H1 (cell line): ENCODE results near the gene PRKCH. TPM values are rescaled to one million over a fixed set of nuclear protein-coding genes. Genes with fewer than 3 reads are reported as not detected.

Experiments
- CTCF ChIA-PET: fragments of 300-600 bp; sonication (Branson Sonifier 250); formaldehyde crosslinking; loops from one replicate; lab custom pipeline; 2021; ENCODE audit not compliant: partially characterized antibody; lab: Charles Lee
- POLR2A ChIA-PET: fragments of 300-600 bp; sonication (Branson Sonifier 250); formaldehyde crosslinking; loops from one replicate; lab custom pipeline; 2021; ENCODE audit warnings: inconsistent platforms; ENCODE audit not compliant: partially characterized antibody; lab: Charles Lee
- DNase-seq, 2 experiments: peaks; one replicate each; pipeline versions ENCODE4 v3.0.0 to v3.0.0-alpha.2; 2010 to 2022; ENCODE audit warnings: low spot score in 2 of 2, low read depth in 1 of 2, mixed read lengths in 1 of 2
- FAIRE-seq: peaks from 2 replicates; lab custom pipeline; 2011; peaks lifted over from hg19 to GRCh38; lab: Jason Lieb, UNC
- H2AFZ ChIP-seq: 2 replicates; pipeline ENCODE4 v1.8.1; 2012; ENCODE audit warnings: low read length, inconsistent platforms
- H2AK5ac ChIP-seq: 2 replicates; pipeline ENCODE4 v1.6.1; 2013; ENCODE audit warnings: low read depth, low read length
- H2BK120ac ChIP-seq: replicated peaks from 2 replicates; pipeline ENCODE3; 2013; ENCODE audit warnings: low read depth, low read length, inconsistent platforms
- H2BK12ac ChIP-seq: 2 replicates; pipeline ENCODE4 v1.6.1; 2013; ENCODE audit warnings: low read depth, low read length
- H2BK15ac ChIP-seq: 2 replicates; pipeline ENCODE4 v1.6.1; 2013; ENCODE audit warnings: low read length
- H2BK20ac ChIP-seq: 2 replicates; pipeline ENCODE4 v1.6.1; 2013; ENCODE audit warnings: low read length
- H2BK5ac ChIP-seq: 2 replicates; pipeline ENCODE4 v1.6.1; 2013; ENCODE audit warnings: low read depth, low read length
- H3K14ac ChIP-seq: 2 replicates; pipeline ENCODE4 v1.6.1; 2013; ENCODE audit warnings: inconsistent platforms; ENCODE audit not compliant: insufficient read length
- H3K18ac ChIP-seq: 2 replicates; pipeline ENCODE4 v1.6.1; 2013; ENCODE audit warnings: low read length; ENCODE audit errors: extremely low read depth
- H3K23ac ChIP-seq: 2 replicates; pipeline ENCODE4 v1.6.1; 2013; ENCODE audit warnings: inconsistent platforms; ENCODE audit not compliant: insufficient read length
- H3K23me2 ChIP-seq: 2 replicates; pipeline ENCODE4 v1.6.1; 2013; ENCODE audit warnings: low read depth, low read length
- H3K27ac ChIP-seq: 2 replicates; pipeline ENCODE4 v1.6.1; 2011; ENCODE audit warnings: low read depth, low read length, inconsistent platforms
- H3K27me3 ChIP-seq, 4 experiments: replicated peaks in 1 of 4; 1 replicate in 1 of 4; 2 replicates in 3 of 4; pipeline versions ENCODE4 v1.6.1 to v1.8.1; 2011 to 2013; ENCODE audit warnings: low read length in 3 of 4, mild to moderate bottlenecking in 3 of 4, inconsistent platforms in 2 of 4, mixed read lengths in 2 of 4, moderate library complexity in 1 of 4; ENCODE audit not compliant: control insufficient read depth in 3 of 4, insufficient read depth in 3 of 4; ENCODE audit errors: extremely low read depth in 1 of 4
- H3K36me3 ChIP-seq, 4 experiments: 2 replicates each; pipeline versions ENCODE4 v1.6.1 to v1.8.1; 2011 to 2013; ENCODE audit warnings: mild to moderate bottlenecking in 4 of 4, low read length in 3 of 4, moderate library complexity in 2 of 4, control low read depth in 1 of 4, inconsistent platforms in 1 of 4; ENCODE audit not compliant: insufficient read depth in 4 of 4, control insufficient read depth in 2 of 4
- H3K4ac ChIP-seq: replicated peaks from 2 replicates; pipeline ENCODE3; 2013; ENCODE audit warnings: low read length, low read depth, mixed read lengths, inconsistent platforms; ENCODE audit not compliant: insufficient read length
- H3K4me1 ChIP-seq, 4 experiments: replicated peaks in 1 of 4; 1 replicate in 1 of 4; 2 replicates in 3 of 4; pipeline versions ENCODE4 v1.6.1 to v1.8.1; 2011 to 2013; ENCODE audit warnings: low read length in 3 of 4, inconsistent platforms in 2 of 4, mixed read lengths in 1 of 4; ENCODE audit not compliant: insufficient read depth in 4 of 4, control insufficient read depth in 3 of 4
- H3K4me2 ChIP-seq, 2 experiments: 2 replicates each; pipeline versions ENCODE4 v1.6.1 to v1.8.1; 2011 to 2013; ENCODE audit warnings: low read depth in 2 of 2, low read length in 2 of 2, control low read depth in 1 of 2, inconsistent platforms in 1 of 2, mild to moderate bottlenecking in 1 of 2; ENCODE audit not compliant: insufficient read depth in 1 of 2
- H3K4me3 ChIP-seq, 4 experiments: fragments of 200-600, 300-600 bp in 1 of 4; sonication (generic), shearing (Covaris generic), sonication (Bioruptor Twin) in 1 of 4; 2 replicates each; pipeline versions ENCODE4 v1.5.1 to v1.8.1; 2011 to 2016; ENCODE audit warnings: low read length in 4 of 4, low read depth in 3 of 4, control low read depth in 2 of 4, inconsistent platforms in 2 of 4, mild to moderate bottlenecking in 2 of 4, mixed read lengths in 1 of 4, moderate library complexity in 1 of 4; ENCODE audit not compliant: insufficient read depth in 2 of 4; ENCODE audit errors: extremely low read depth in 1 of 4
- H3K56ac ChIP-seq: replicated peaks from 2 replicates; pipeline ENCODE3; 2013; ENCODE audit warnings: low read depth, mild to moderate bottlenecking, mixed read lengths, low read length, inconsistent platforms; ENCODE audit not compliant: insufficient read length
- H3K79me1 ChIP-seq: 2 replicates; pipeline ENCODE4 v1.6.1; 2013; ENCODE audit warnings: low read depth, low read length, control low read depth
- H3K79me2 ChIP-seq, 2 experiments: 2 replicates each; pipeline versions ENCODE4 v1.6.1 to v1.8.1; 2012 to 2013; ENCODE audit warnings: low read length in 2 of 2, mild to moderate bottlenecking in 2 of 2, inconsistent platforms in 1 of 2; ENCODE audit not compliant: insufficient read depth in 2 of 2, control insufficient read depth in 1 of 2
- H3K9ac ChIP-seq, 4 experiments: replicated peaks in 1 of 4; 1 replicate in 1 of 4; 2 replicates in 3 of 4; pipeline versions ENCODE4 v1.6.1 to v1.8.1; 2011 to 2013; ENCODE audit warnings: low read depth in 3 of 4, low read length in 3 of 4, control low read depth in 2 of 4, mild to moderate bottlenecking in 2 of 4, moderate library complexity in 2 of 4, inconsistent platforms in 1 of 4; ENCODE audit errors: extremely low read depth in 1 of 4
- H3K9me3 ChIP-seq, 2 experiments: 2 replicates each; pipeline versions ENCODE4 v1.6.1 to v1.8.1; 2012 to 2013; ENCODE audit warnings: mild to moderate bottlenecking in 2 of 2, moderate library complexity in 2 of 2, control low read depth in 1 of 2, inconsistent platforms in 1 of 2, low read depth in 1 of 2, low read length in 1 of 2, mixed read lengths in 1 of 2; ENCODE audit not compliant: insufficient read depth in 2 of 2
- H4K20me1 ChIP-seq, 2 experiments: replicated peaks in 1 of 2; 2 replicates each; pipeline versions ENCODE3 to v1.8.1; 2011 to 2013; ENCODE audit warnings: inconsistent platforms in 2 of 2, low read length in 2 of 2, mild to moderate bottlenecking in 1 of 2; ENCODE audit not compliant: insufficient read depth in 2 of 2, control insufficient read depth in 1 of 2
- H4K5ac ChIP-seq: 2 replicates; pipeline ENCODE4 v1.6.1; 2013; ENCODE audit warnings: low read length, low read depth, mixed read lengths, inconsistent platforms; ENCODE audit not compliant: insufficient read length
- H4K8ac ChIP-seq: 2 replicates; pipeline ENCODE4 v1.8.0; 2013; ENCODE audit warnings: mild to moderate bottlenecking, moderate library complexity, low read length, inconsistent platforms; ENCODE audit not compliant: insufficient read depth; ENCODE audit errors: extremely low read depth
- H4K91ac ChIP-seq: replicated peaks from 2 replicates; pipeline ENCODE3; 2013; ENCODE audit warnings: low read length, mixed read lengths, inconsistent platforms; ENCODE audit not compliant: insufficient read length
- BCL11A ChIP-seq, 2 experiments: IDR thresholded peaks; one replicate each; pipeline ENCODE4 v1.6.1; 2011; ENCODE audit warnings: low read depth in 2 of 2, low read length in 2 of 2, mild to moderate bottlenecking in 2 of 2
- SP1 ChIP-seq: IDR thresholded peaks from 2 replicates; pipeline ENCODE4 v1.6.1; 2011; ENCODE audit warnings: low read depth, low read length
- YY1 ChIP-seq: IDR thresholded peaks from 2 replicates; pipeline ENCODE4 v1.6.1; 2011; ENCODE audit warnings: low read depth, mild to moderate bottlenecking, low read length
- WGBS, 2 experiments: shearing (Covaris generic) in 1 of 2; methylation state at CpG; one replicate each; pipeline versions ENCODE4 v1.1.6 to v1.1.7; 2013 to 2015; ENCODE audit warnings: low lambda C conversion rate in 2 of 2, mixed read lengths in 2 of 2, inconsistent platforms in 1 of 2, low coverage in 1 of 2, missing lambda C conversion rate in 1 of 2; ENCODE audit not compliant: insufficient replicate concordance in 2 of 2, insufficient coverage in 1 of 2, insufficient read length in 1 of 2; ENCODE audit errors: extremely low coverage in 1 of 2, missing lambda C conversion rate in 1 of 2; 5-methylcytosine and 5-hydroxymethylcytosine counted together
- polyA plus RNA-seq, 7 experiments: library from polyadenylated mRNA; depleted of rRNA in 3 of 7; stranded (reverse) in 5 of 7; unstranded in 2 of 7; fragments of >200 nt in 5 of 7; fragments of 200-250 nt in 2 of 7; gene quantifications; 1 replicate in 5 of 7; 2 replicates in 1 of 7; 4 replicates in 1 of 7; pipeline versions ENCODE4 v1.2.1 to v1.2.3, GENCODE V29; 2011 to 2013; ENCODE audit warnings: missing spikeins in 2 of 7, mixed read lengths in 2 of 7
- total RNA-seq: library from RNA; stranded (reverse); fragmentation: NEBNext Ultra II Directional; extraction: Animal tissue kit (Norgen Biotek cat#: 25700); gene quantifications from 2 replicates; pipeline ENCODE4 v1.2.1, GENCODE V29; 2021

PRKCH gene
- total and polyA plus RNA-seq, 2 of the 8 experiments (the other 6 are each of a cell fraction or from before 2014, with no cell fraction given): 6.4 to 7.0 TPM

DNA sequence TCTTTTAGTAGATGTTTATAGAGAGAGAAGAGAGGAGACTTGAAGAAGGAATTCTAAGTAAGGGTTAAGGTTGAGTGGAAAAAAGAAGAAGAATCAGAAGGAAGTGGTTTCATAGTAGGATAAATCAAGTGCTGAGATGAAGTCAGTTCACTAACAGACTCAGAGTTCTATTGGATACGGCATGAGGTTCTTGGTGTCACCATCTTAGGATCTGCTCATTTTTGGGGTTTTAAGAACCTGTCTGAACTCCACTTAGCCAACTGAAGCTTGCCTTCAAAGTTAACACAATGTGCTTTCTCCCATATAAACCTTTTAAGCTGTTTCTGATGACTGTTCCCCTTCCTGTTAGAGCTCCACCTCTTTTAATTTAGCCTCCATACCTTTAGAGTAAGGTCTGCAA is 152.6 kb downstream of the PRKCH start:
- H3K27me3 ChIP-seq: no peaks in the 10 kb centered on the region
- no peak overlapping the region for H3K18ac ChIP-seq
- H3K9ac ChIP-seq: no peak overlapping the region
- H4K8ac ChIP-seq: no peak overlapping the region
- no peak overlapping the region for H2AK5ac ChIP-seq
- FAIRE-seq (no peak), DNase-seq (no peak)
- no peak overlapping the region for H2AFZ ChIP-seq
- no peaks in the 10 kb centered on the region for H3K9me3 ChIP-seq
- no peak overlapping the region for H4K5ac ChIP-seq
- ChIA-PET POLR2A (no interaction called here), CTCF (interaction anchor here (1.1 to 5.6 kb wide), 3 partner anchors 28 to 364 kb away, joined by 3 to 29 read pairs (median 7); no protein-coding TSS in a partner anchor)
- H3K4me3 ChIP-seq: no peak overlapping the region
- H3K4me1 ChIP-seq: peaks cover 0 to 10% (median 8%) of the 10 kb centered on the region in 4 experiments; a peak in 6 of 7 replicates
- H4K20me1 ChIP-seq: no peaks in the 10 kb centered on the region
- no peaks in the 10 kb centered on the region for H3K36me3 ChIP-seq
- no peak overlapping the region for H2BK5ac ChIP-seq
- no peak overlapping the region for H3K14ac ChIP-seq
- peaks cover 4% of the 10 kb centered on the region; the same call in 1 of the 2 replicates for H3K23me2 ChIP-seq
- H2BK15ac ChIP-seq: no peak overlapping the region
- H3K4ac ChIP-seq: no peak overlapping the region
- no peak overlapping the region for H3K23ac ChIP-seq
- 44% methylated on average over 1 of the region's 1 CpG; no CpG with 5 or more reads in 1 of the 2 experiments for WGBS, 2 experiments
- no peaks in the 10 kb centered on the region for H3K79me2 ChIP-seq
- H3K27ac ChIP-seq: no peak overlapping the region
- no peak overlapping the region for H2BK20ac ChIP-seq
- H3K56ac ChIP-seq: no peak overlapping the region
- H2BK12ac ChIP-seq: no peak overlapping the region
- H3K4me2 ChIP-seq: no peak overlapping the region
- no peak overlapping the region for H2BK120ac ChIP-seq
- H3K79me1 ChIP-seq: no peaks in the 10 kb centered on the region
- no peak overlapping the region for H4K91ac ChIP-seq
- no peak for TF ChIP-seq BCL11A (IDR thresholded peaks at IDR 0.05; ENCODE audit: low read depth in 2 of 2, low read length in 2 of 2)
- TF ChIP-seq SP1: no peak
- TF ChIP-seq YY1: no peak
